ENCODE results near the gene TRIM44. TPM values are rescaled to one million over a fixed set of nuclear protein-coding genes. Genes with fewer than 3 reads are reported as not detected.
"Not testable (repeated sequence)": the region's sequence is repeated elsewhere in the genome, so short reads cannot be mapped to it uniquely, and the experiment has no call there.

Gene TRIM44
- total and polyA plus RNA-seq, 2 donors (not counting 3 experiments of a cell fraction or from before 2014, with no cell fraction given): 31.7 to 72.0 TPM

GRCh38 chr11:35838071-35838470 is 175.5 kb downstream of the TRIM44 start:
- DNase-seq (ENCODE audit: low read depth, low spot score) (no peak), FAIRE-seq (no peak)
- no peaks in the 10 kb centered on the region for H3K79me2 ChIP-seq (ENCODE audit: control insufficient read depth, insufficient read depth, low read length)
- H3K27ac ChIP-seq (ENCODE audit: insufficient read depth, low read depth, low read length): no peak overlapping the region
- ChIA-PET CTCF (interaction anchor here (2.0 kb wide), 1 partner anchor 16 kb away, joined by 12 read pairs; no protein-coding TSS in a partner anchor), POLR2A (no interaction called here)
- H3K9ac ChIP-seq (replicated peaks; ENCODE audit: extremely low read depth, insufficient read depth, low read length): no peak overlapping the region
- H3K4me1 ChIP-seq (ENCODE audit: control insufficient read depth, extremely low read depth, insufficient read depth, low read length): peaks cover 7% of the 10 kb centered on the region
- no peak overlapping the region for H3K4me3 ChIP-seq (replicated peaks in 1 of 3; ENCODE audit: insufficient read depth in 1 of 3, low read depth in 1 of 3, low read length in 3 of 3)
- no TSS peak for BruUV-seq (replicated peaks)
- dilution Hi-C loops (cut with MboI; ENCODE audit: extremely low pct_ligation_motif_present, low sequenced_read_pairs): no loop called here
- H3K9me3 ChIP-seq (replicated peaks; ENCODE audit: control insufficient read depth, insufficient read depth, low read length): no peaks in the 10 kb centered on the region
- H3K27me3 ChIP-seq (ENCODE audit: control insufficient read depth in 2 of 2, insufficient read depth in 2 of 2, low read length in 2 of 2): no peaks in the 10 kb centered on the region
- TF ChIP-seq MAX (IDR thresholded peaks at IDR 0.05; ENCODE audit: insufficient read depth, insufficient read length) (no peak), FOS (IDR thresholded peaks at IDR 0.05; ENCODE audit: borderline replicate concordance, insufficient read depth, low read length) (no peak), GATA2 (IDR thresholded peaks at IDR 0.05; ENCODE audit: insufficient read depth, insufficient read length, low read depth, low read length) (no peak), POLR2AphosphoS5 (IDR thresholded peaks at IDR 0.05; ENCODE audit: insufficient read depth, low read depth, low read length) (no peak), POLR2A (IDR thresholded peaks at IDR 0.05; ENCODE audit: low read depth, low read length) (no peak), CTCF (IDR thresholded peaks at IDR 0.05; ENCODE audit: extremely low read depth in 1 of 2, insufficient read depth in 1 of 2, low read depth in 1 of 2, low read length in 2 of 2) (no peak), MYC (IDR thresholded peaks at IDR 0.05; ENCODE audit: low read depth, low read length) (no peak), EZH2 (IDR thresholded peaks at IDR 0.05; ENCODE audit: borderline replicate concordance, low read depth, low read length, severe bottlenecking) (no peak)
- no peaks in the 10 kb centered on the region for H3K9me1 ChIP-seq (replicated peaks; ENCODE audit: control insufficient read depth, extremely low read depth, insufficient read depth, low read length)
- no peak overlapping the region for H3K4me2 ChIP-seq (ENCODE audit: insufficient read depth, low read length)
- H2AFZ ChIP-seq (ENCODE audit: low read depth, low read length): no peak overlapping the region
- no peaks in the 10 kb centered on the region for H4K20me1 ChIP-seq (replicated peaks; ENCODE audit: control insufficient read depth, extremely low read depth, insufficient read depth, low read length)
- intact Hi-C loops (cut with micrococcal nuclease): no loop called here
- H3K36me3 ChIP-seq (ENCODE audit: control insufficient read depth in 2 of 2, extremely low read depth in 1 of 2, insufficient read depth in 2 of 2, low read length in 2 of 2): no peaks in the 10 kb centered on the region

DNA sequence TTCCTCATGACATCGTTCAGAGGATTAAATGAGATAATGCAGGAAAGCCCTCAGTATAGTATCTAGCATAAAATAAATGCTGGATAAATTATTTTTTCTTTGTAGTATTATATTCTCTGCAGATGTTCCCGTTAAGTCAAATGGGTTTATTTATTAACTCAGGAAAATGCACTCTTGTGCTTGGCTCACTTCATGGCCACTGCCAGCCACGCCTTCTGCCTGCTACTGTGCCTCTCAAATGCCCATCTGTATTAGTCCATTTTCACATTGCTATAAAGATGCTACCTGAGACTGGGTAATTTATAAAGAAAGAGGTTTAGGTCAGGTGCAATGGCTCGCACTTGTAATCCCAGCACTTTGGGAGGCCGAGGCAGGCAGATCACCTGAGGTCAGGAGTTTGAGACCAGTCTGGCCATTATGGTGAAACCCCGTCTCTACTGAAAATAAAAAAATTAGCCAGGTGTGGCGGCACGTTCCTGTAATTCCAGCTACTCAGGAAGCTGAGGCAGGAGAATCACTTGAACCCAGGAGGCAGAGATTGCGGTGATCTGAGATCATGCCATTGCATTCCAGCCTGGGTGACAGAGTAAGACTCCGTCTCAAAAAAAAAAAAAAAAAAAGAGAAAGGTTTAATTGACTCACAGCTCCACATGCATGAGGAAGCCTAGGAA is 176.3 kb downstream of the TRIM44 start:
- intact Hi-C loops (cut with micrococcal nuclease); DNase-seq (ENCODE audit: low read depth, low spot score); H4K20me1 ChIP-seq (replicated peaks; ENCODE audit: control insufficient read depth, extremely low read depth, insufficient read depth, low read length); H2AFZ ChIP-seq (ENCODE audit: low read depth, low read length); H3K9me1 ChIP-seq (replicated peaks; ENCODE audit: control insufficient read depth, extremely low read depth, insufficient read depth, low read length); H3K27ac ChIP-seq (ENCODE audit: insufficient read depth, low read depth, low read length); H3K9me3 ChIP-seq (replicated peaks; ENCODE audit: control insufficient read depth, insufficient read depth, low read length); H3K4me2 ChIP-seq (ENCODE audit: insufficient read depth, low read length); H3K9ac ChIP-seq (replicated peaks; ENCODE audit: extremely low read depth, insufficient read depth, low read length); BruUV-seq (replicated peaks); H3K4me1 ChIP-seq (ENCODE audit: control insufficient read depth, extremely low read depth, insufficient read depth, low read length); FAIRE-seq; dilution Hi-C loops (cut with MboI; ENCODE audit: extremely low pct_ligation_motif_present, low sequenced_read_pairs); H3K79me2 ChIP-seq (ENCODE audit: control insufficient read depth, insufficient read depth, low read length); H3K36me3 ChIP-seq (ENCODE audit: control insufficient read depth in 2 of 2, extremely low read depth in 1 of 2, insufficient read depth in 2 of 2, low read length in 2 of 2); H3K27me3 ChIP-seq (ENCODE audit: control insufficient read depth in 2 of 2, insufficient read depth in 2 of 2, low read length in 2 of 2); POLR2A ChIA-PET; H3K4me3 ChIP-seq (replicated peaks in 1 of 3; ENCODE audit: insufficient read depth in 1 of 3, low read depth in 1 of 3, low read length in 3 of 3): not testable (repeated sequence)
- CTCF ChIA-PET: interaction anchor here (1.5 to 4.9 kb wide), 3 partner anchors 15 to 17 kb away, joined by 3 to 46 read pairs (median 12); no protein-coding TSS in a partner anchor
